IPS-18a (cell line): ENCODE measurements around the gene SSC5D.
"Not testable (repeated sequence)": the region's sequence is repeated elsewhere in the genome, so short reads cannot be mapped to it uniquely, and the experiment has no call there.

Experiments used
- H3K27ac ChIP-seq: one replicate; pipeline ENCODE4 v1.5.1; 2013; ENCODE audit warnings: low read length
- H3K27me3 ChIP-seq: one replicate; pipeline ENCODE4 v1.6.1; 2013; ENCODE audit warnings: mild to moderate bottlenecking, low read length; ENCODE audit not compliant: control insufficient read depth, insufficient read depth
- H3K36me3 ChIP-seq: one replicate; pipeline ENCODE4 v1.6.1; 2013; ENCODE audit warnings: low read depth, low read length; ENCODE audit not compliant: control insufficient read depth
- H3K4me1 ChIP-seq: one replicate; pipeline ENCODE4 v1.6.1; 2013; ENCODE audit warnings: low read depth, low read length; ENCODE audit not compliant: control insufficient read depth
- H3K4me3 ChIP-seq: one replicate; pipeline ENCODE4 v1.5.1; 2013; ENCODE audit warnings: low read length
- H3K9ac ChIP-seq: one replicate; pipeline ENCODE4 v1.6.1; 2013; ENCODE audit warnings: mild to moderate bottlenecking, low read length, moderate library complexity
- H3K9me3 ChIP-seq: one replicate; pipeline ENCODE4 v1.6.1; 2013; ENCODE audit warnings: low read depth, low read length; ENCODE audit not compliant: control insufficient read depth

The SSC5D gene

GRCh38 chr19:55493645-55494171 is 5.5 kb downstream of the SSC5D start:
- Histone ChIP-seq H3K27ac (no peak overlapping the region), H3K4me3 (no peak overlapping the region), H3K9me3 (no peaks in the 10 kb centered on the region), H3K27me3 (no peaks in the 10 kb centered on the region), H3K9ac (no peak overlapping the region), H3K4me1 (peaks cover 17% of the 10 kb centered on the region), H3K36me3 (no peaks in the 10 kb centered on the region)

DNA sequence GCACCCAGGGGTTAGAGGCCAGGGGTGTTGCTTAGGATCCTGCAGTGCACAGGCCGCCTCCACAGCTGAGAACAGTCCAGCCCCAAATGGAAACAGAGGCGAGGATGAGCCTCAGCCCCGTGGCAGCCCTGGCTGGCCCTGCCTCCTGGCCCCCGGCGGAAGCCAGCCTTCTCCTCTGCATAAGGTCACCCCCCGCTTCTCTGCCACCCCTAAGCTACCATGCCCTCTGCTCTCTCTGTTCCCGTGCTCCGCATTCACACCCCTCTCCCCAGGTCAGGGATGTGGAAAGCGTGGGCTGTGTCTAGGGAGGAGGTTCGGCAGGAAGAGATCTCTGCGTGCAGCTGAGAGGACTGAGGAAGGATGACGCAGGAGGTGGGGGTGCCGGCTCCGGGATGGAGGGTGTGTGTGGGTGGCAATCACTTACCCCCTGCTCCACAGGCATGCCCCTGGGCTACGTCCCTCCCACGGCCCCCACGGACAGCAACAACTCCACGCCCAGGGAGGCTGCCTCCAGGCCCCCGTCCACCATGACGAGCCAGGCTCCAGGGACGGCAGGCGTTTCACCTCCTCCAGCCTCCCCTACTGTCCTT is 6.0 kb downstream of the SSC5D start:
- Histone ChIP-seq H3K9me3 (no peaks in the 10 kb centered on the region), H3K4me1 (peaks cover 13% of the 10 kb centered on the region), H3K27ac (no peak overlapping the region), H3K36me3 (no peaks in the 10 kb centered on the region), H3K4me3 (no peak overlapping the region), H3K27me3 (no peaks in the 10 kb centered on the region), H3K9ac (no peak overlapping the region)

GRCh38 chr19:55495646-55496349 is 7.6 kb downstream of the SSC5D start:
- H3K36me3 ChIP-seq: no peaks in the 10 kb centered on the region
- H3K27ac ChIP-seq: no peak overlapping the region
- no peaks in the 10 kb centered on the region for H3K9me3 ChIP-seq
- H3K4me3 ChIP-seq: no peak overlapping the region
- no peak overlapping the region for H3K9ac ChIP-seq
- peaks cover 8% of the 10 kb centered on the region for H3K4me1 ChIP-seq
- H3K27me3 ChIP-seq: no peaks in the 10 kb centered on the region

GRCh38 chr19:55496820-55497219 is 8.6 kb downstream of the SSC5D start:
- not testable (repeated sequence) for H3K4me1 ChIP-seq, H3K27me3 ChIP-seq, H3K9me3 ChIP-seq, H3K27ac ChIP-seq, H3K4me3 ChIP-seq, H3K9ac ChIP-seq, H3K36me3 ChIP-seq

- peaks cover 16% of the 10 kb centered on the region for H3K27me3 ChIP-seq
- H3K36me3 ChIP-seq: no peaks in the 10 kb centered on the region
- peaks cover 8% of the 10 kb centered on the region for H3K4me1 ChIP-seq
- no peaks in the 10 kb centered on the region for H3K9me3 ChIP-seq
- H3K27ac ChIP-seq: no peak overlapping the region
- no peak overlapping the region for H3K9ac ChIP-seq
- H3K4me3 ChIP-seq: no peak overlapping the region
Measured at GRCh38 chr19:55497763-55498162, 9.5 kb downstream of the SSC5D start.

DNA sequence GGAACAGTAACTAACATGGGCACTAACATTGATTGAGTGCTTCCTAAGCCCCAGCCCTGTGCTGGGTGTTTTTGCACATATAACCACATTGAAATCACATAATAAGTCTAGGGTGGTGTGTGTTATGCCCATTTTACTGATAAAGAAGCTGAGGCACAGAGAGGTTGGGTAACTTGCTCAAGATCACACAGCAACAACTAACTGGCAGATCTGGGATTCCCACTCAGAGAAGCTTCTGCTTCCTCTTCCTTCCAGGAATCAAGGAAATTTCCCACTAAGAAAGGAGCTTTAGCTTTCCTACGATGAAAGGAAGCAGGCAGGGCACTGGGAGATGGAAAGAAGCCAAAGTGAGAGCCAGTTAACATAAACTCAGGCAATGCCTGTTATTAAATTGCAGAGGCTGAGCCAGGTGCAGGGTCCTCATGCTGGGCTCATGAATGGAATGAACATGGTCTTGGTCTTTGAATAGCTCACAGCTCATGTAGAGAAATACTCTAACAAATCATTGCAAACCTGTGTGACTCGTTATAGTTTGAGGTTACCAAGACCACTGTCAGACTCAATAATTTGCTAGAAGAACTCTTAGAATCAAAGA is 10.1 kb downstream of the SSC5D start:
- H3K9ac ChIP-seq: no peak overlapping the region
- H3K27ac ChIP-seq: no peak overlapping the region
- no peaks in the 10 kb centered on the region for H3K9me3 ChIP-seq
- no peak overlapping the region for H3K4me3 ChIP-seq
- H3K27me3 ChIP-seq: peaks cover 22% of the 10 kb centered on the region
- H3K36me3 ChIP-seq: no peaks in the 10 kb centered on the region
- H3K4me1 ChIP-seq: peaks cover 8% of the 10 kb centered on the region

- no peaks in the 10 kb centered on the region for H3K9me3 ChIP-seq
- H3K4me3 ChIP-seq: no peak overlapping the region
- H3K27me3 ChIP-seq: peaks cover 33% of the 10 kb centered on the region
- no peaks in the 10 kb centered on the region for H3K36me3 ChIP-seq
- peaks cover 8% of the 10 kb centered on the region for H3K4me1 ChIP-seq
- H3K9ac ChIP-seq: no peak overlapping the region
- no peak overlapping the region for H3K27ac ChIP-seq
Measured at GRCh38 chr19:55500368-55500952, 12.2 kb downstream of the SSC5D start.

- Histone ChIP-seq H3K9ac (no peak overlapping the region), H3K4me1 (no peaks in the 10 kb centered on the region), H3K27ac (no peak overlapping the region), H3K9me3 (no peaks in the 10 kb centered on the region), H3K36me3 (no peaks in the 10 kb centered on the region), H3K4me3 (no peak overlapping the region), H3K27me3 (peaks cover 35% of the 10 kb centered on the region)
Measured at GRCh38 chr19:55502197-55502952, 14.1 kb downstream of the SSC5D start.

DNA sequence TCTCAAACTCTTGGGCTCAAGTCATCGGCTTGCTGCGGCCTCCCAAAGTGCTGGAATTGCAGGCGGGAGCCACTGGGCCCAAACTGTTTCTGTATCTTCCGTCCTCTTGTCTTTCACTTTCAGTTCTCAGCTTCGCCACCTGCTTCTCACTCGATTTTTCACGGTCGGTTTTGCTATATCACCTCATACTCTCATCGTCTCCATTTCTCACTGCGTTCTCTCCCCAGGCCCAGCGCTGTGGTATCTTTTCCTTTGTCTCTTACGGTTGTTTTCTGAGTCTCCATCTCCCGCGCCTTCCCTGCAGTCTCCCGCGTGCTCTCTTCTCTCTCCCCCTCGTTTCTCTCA is 14.9 kb downstream of the SSC5D start:
- no peaks in the 10 kb centered on the region for H3K4me1 ChIP-seq
- H3K9ac ChIP-seq: no peak overlapping the region
- H3K27ac ChIP-seq: no peak overlapping the region
- no peaks in the 10 kb centered on the region for H3K36me3 ChIP-seq
- H3K9me3 ChIP-seq: no peaks in the 10 kb centered on the region
- no peak overlapping the region for H3K4me3 ChIP-seq
- peaks cover 35% of the 10 kb centered on the region for H3K27me3 ChIP-seq

- Histone ChIP-seq H3K27me3 (peaks cover 35% of the 10 kb centered on the region), H3K9ac (no peak overlapping the region), H3K27ac (no peak overlapping the region), H3K4me1 (no peaks in the 10 kb centered on the region), H3K36me3 (no peaks in the 10 kb centered on the region), H3K9me3 (no peaks in the 10 kb centered on the region), H3K4me3 (peak overlapping the region; percentile 25)
Measured at GRCh38 chr19:55503502-55504251, 15.4 kb downstream of the SSC5D start.

GRCh38 chr19:55504252-55504603 is 16.0 kb downstream of the SSC5D start:
- peaks cover 35% of the 10 kb centered on the region for H3K27me3 ChIP-seq
- H3K9ac ChIP-seq: no peak overlapping the region
- H3K4me1 ChIP-seq: no peaks in the 10 kb centered on the region
- H3K9me3 ChIP-seq: no peaks in the 10 kb centered on the region
- no peak overlapping the region for H3K4me3 ChIP-seq
- H3K27ac ChIP-seq: no peak overlapping the region
- no peaks in the 10 kb centered on the region for H3K36me3 ChIP-seq
